Psoas muscle (tissue), 8 donors: ENCODE measurements around the gene RPP25L. TPM values are rescaled to one million over a fixed set of nuclear protein-coding genes. Genes with fewer than 3 reads are reported as not detected.

Source experiments
- ATAC-seq, 4 donors: fragments of 200-7000 bp; cut with Tn5 transposase; one replicate each; pipeline ENCODE4 v1.9.1; 2020; ENCODE audit warnings: moderate library complexity in 3 of 4, mild to moderate bottlenecking in 2 of 4
- DNase-seq, 2 donors: peaks; one replicate each; pipeline ENCODE4 v3.0.0-alpha.2; 2020
- H3K27ac ChIP-seq: fragments of 200-600 bp; one replicate; pipeline ENCODE4 v1.8.0; 2022
- H3K27me3 ChIP-seq, 3 donors: fragments of 200-600 bp in 1 of 3; one replicate each; pipeline versions ENCODE4 v1.6.1 to v1.8.0; 2013 to 2022; ENCODE audit warnings: low read length in 2 of 3, mild to moderate bottlenecking in 2 of 3, moderate library complexity in 1 of 3; ENCODE audit not compliant: insufficient read depth in 3 of 3
- H3K36me3 ChIP-seq, 2 donors: fragments of 200-600 bp in 1 of 2; one replicate each; pipeline versions ENCODE4 v1.6.1 to v1.8.0; 2013 to 2022; ENCODE audit warnings: low read depth in 1 of 2, mild to moderate bottlenecking in 1 of 2, moderate library complexity in 1 of 2; ENCODE audit not compliant: insufficient read depth in 1 of 2
- H3K4me1 ChIP-seq: fragments of 200-600 bp; one replicate; pipeline ENCODE4 v1.8.0; 2022
- H3K4me3 ChIP-seq: fragments of 200-600 bp; one replicate; pipeline ENCODE4 v1.8.0; 2022; ENCODE audit warnings: mild to moderate bottlenecking
- H3K9me3 ChIP-seq: fragments of 200-600 bp; one replicate; pipeline ENCODE4 v1.8.0; 2022
- CTCF ChIP-seq: fragments of 200-600 bp; IDR thresholded peaks from one replicate; pipeline ENCODE4 v1.8.0; 2022; ENCODE audit warnings: antibody characterized with exemption
- WGBS, 3 donors: extraction: QIAGEN DNeasy Blood & Tissue Kit; methylation state at CpG; one replicate each; pipeline versions ENCODE4 v1.1.6 to v1.1.7; 2013; 5-methylcytosine and 5-hydroxymethylcytosine counted together
- intact Hi-C, 2 donors: fragments of 100-400 bp; cut with DNase I; formaldehyde crosslinking; loops; one replicate each; pipeline versions ENCODE4 v1.11.0 to v1.14.2; 2022
- polyA plus RNA-seq, 3 donors: library from polyadenylated mRNA; stranded (reverse); fragments of 200-250 nt; gene quantifications; one replicate each; pipeline ENCODE4 v1.2.3, GENCODE V29; 2013
- total RNA-seq, 4 donors: library from RNA; stranded (reverse); fragmentation: NEBNext Ultra II Directional in 2 of 4; extraction: Animal tissue kit (Norgen Biotek cat#: 25700) in 2 of 4; gene quantifications; one replicate each; pipeline versions ENCODE4 v1.2.1 to v1.2.4, GENCODE V29; 2021 to 2023
- donor health status: healthy with polysubstance abuse.
- donor health status: DM: no; HTN: no; CAD: no; lungs with moderate emphysema.
- donor health status: Bipolar disorder and iron deficiency.
- donor health status: healthy.
- donor health status: DM: yes; HTN: yes; CAD: no.
- donor health status: DM: no; HTN: no; CAD: no.
- donor health status: DM: no; HTN: no; CAD: no.
- donor health status: DM: yes; HTN: yes; CAD: no.

The RPP25L gene
- total and polyA plus RNA-seq, 7 donors, result 58.5 to 124 (median 69.7) TPM

GRCh38 chr9:34584970-34585369 lies 26.9 kb downstream of the RPP25L start:
- ATAC-seq, result peak; percentile 24 to 71 (median 60)
- Histone ChIP-seq H3K27me3 (peaks cover 0 to 2% (median 0%) of the 10 kb centered on the region in 3 donors), H3K4me3 (peak overlapping the region; percentile 80), H3K36me3 (peaks cover 0 to 15% of the 10 kb centered on the region in 2 donors), H3K27ac (no peak overlapping the region), H3K9me3 (no peaks in the 10 kb centered on the region), H3K4me1 (peaks cover 35% of the 10 kb centered on the region)
- TF ChIP-seq CTCF, result no peak
- 44 to 65% (median 52%) methylated on average over 5 of the region's 5 CpGs for WGBS, 3 donors
- peak in 1 of 2 donors; percentile 60 for DNase-seq
- intact Hi-C loops, result no loop called here

GRCh38 chr9:34582787-34583186 lies 29.1 kb downstream of the RPP25L start:
- intact Hi-C loops, result no loop called here
- Histone ChIP-seq H3K4me3 (no peak overlapping the region), H3K9me3 (no peaks in the 10 kb centered on the region), H3K36me3 (peaks cover 0 to 17% of the 10 kb centered on the region in 2 donors), H3K27ac (no peak overlapping the region), H3K4me1 (peaks cover 35% of the 10 kb centered on the region), H3K27me3 (peaks cover 0 to 4% (median 2%) of the 10 kb centered on the region in 3 donors)
- WGBS, 3 donors, result 93 to 94% (median 94%) methylated on average over 5 of the region's 5 CpGs
- ATAC-seq (no peak), DNase-seq (no peak)
- no peak for TF ChIP-seq CTCF

DNA sequence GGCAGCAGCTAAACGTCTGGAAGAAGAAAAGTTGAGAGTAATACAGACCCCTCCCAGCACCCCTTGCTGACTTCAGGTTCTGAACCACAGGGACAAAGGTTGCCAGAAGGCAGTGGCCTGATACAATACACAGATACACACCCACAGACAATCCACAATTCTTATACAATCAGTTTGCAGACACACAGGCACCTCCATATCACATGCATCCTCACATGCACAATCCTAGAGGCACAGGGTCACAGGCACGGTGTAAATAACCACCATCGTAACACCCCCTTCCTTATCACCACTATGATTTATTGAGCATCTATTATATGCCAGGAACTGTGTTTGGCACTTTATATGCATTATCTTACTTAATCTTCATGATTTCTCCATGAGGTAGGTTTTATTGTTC lies 30.6 kb downstream of the RPP25L start:
- Histone ChIP-seq H3K27me3 (peaks cover 0 to 4% (median 2%) of the 10 kb centered on the region in 3 donors), H3K9me3 (no peaks in the 10 kb centered on the region), H3K4me3 (no peak overlapping the region), H3K4me1 (peaks cover 27% of the 10 kb centered on the region), H3K36me3 (peaks cover 0 to 28% of the 10 kb centered on the region in 2 donors), H3K27ac (no peak overlapping the region)
- TF ChIP-seq CTCF, result no peak
- intact Hi-C loops, result no loop called here
- ATAC-seq (no peak), DNase-seq (no peak)
- 72 to 81% (median 79%) methylated on average over 3 of the region's 3 CpGs for WGBS, 3 donors

GRCh38 chr9:34580358-34580757 lies 31.5 kb downstream of the RPP25L start:
- DNase-seq, result no peak
- H3K27ac ChIP-seq, result no peak overlapping the region
- intact Hi-C loops, result no loop called here
- H3K36me3 ChIP-seq, result peaks cover 0 to 30% of the 10 kb centered on the region in 2 donors
- TF ChIP-seq CTCF, result no peak
- H3K4me3 ChIP-seq, result no peak overlapping the region
- no peak for ATAC-seq
- WGBS, 3 donors, result 70 to 77% (median 74%) methylated on average over 8 of the region's 8 CpGs
- H3K27me3 ChIP-seq, result peaks cover 0 to 4% (median 2%) of the 10 kb centered on the region in 3 donors
- peaks cover 18% of the 10 kb centered on the region for H3K4me1 ChIP-seq
- H3K9me3 ChIP-seq, result no peaks in the 10 kb centered on the region

DNA sequence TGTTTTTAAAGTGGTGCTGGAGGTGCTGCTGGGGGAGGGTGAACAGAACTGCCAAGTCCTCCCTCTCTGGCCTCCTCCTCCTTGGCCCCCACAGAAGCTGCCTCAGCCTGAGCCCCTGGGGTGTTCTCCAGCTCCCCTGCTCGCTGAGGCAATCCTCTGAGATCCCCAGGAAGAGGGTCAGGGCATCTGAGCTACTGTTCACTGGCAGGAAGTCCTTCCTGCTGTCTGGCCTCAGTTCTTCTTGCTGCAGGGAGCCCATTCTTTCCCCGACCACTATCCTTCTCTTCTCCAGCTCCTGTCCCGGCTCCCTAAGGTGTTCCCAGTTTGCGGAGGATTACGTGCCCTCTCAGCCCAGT lies 32.1 kb downstream of the RPP25L start:
- no peak for ATAC-seq
- intact Hi-C loops, result no loop called here
- Histone ChIP-seq H3K4me3 (no peak overlapping the region), H3K27ac (no peak overlapping the region), H3K36me3 (peaks cover 0 to 30% of the 10 kb centered on the region in 2 donors), H3K27me3 (peaks cover 0 to 4% (median 2%) of the 10 kb centered on the region in 3 donors), H3K9me3 (no peaks in the 10 kb centered on the region), H3K4me1 (peaks cover 14% of the 10 kb centered on the region)
- 82 to 90% (median 86%) methylated on average over 5 of the region's 5 CpGs for WGBS, 3 donors
- TF ChIP-seq CTCF, result no peak
- DNase-seq, result no peak
